Measurements from ENCODE around the gene MARCHF10. TPM values are rescaled to one million over a fixed set of nuclear protein-coding genes. Genes with fewer than 3 reads are reported as not detected.

Gene MARCHF10
- 2.1 TPM for polyA plus RNA-seq (2013, experiment 1 of 2)
- 1.6 TPM for polyA plus RNA-seq (2013, experiment 2 of 2)

- no peaks in the 10 kb centered on the region for H3K9me3 ChIP-seq (replicated peaks in 1 of 2; ENCODE audit: control insufficient read depth in 2 of 2, insufficient read depth in 1 of 2, low read depth in 1 of 2, low read length in 2 of 2)
- H3K23ac ChIP-seq (ENCODE audit: low read depth, low read length, poor library complexity), result peak within 1 kb of the TSS; percentile 25
- H3K4ac ChIP-seq (ENCODE audit: low read length), result no peak within 1 kb of the TSS
- H4K91ac ChIP-seq (ENCODE audit: low read depth, low read length, poor library complexity), result no peak within 1 kb of the TSS
- peak within 1 kb of the TSS; percentile 79 for H2AFZ ChIP-seq (ENCODE audit: low read length)
- no peak within 1 kb of the TSS for H2BK5ac ChIP-seq (ENCODE audit: low read length)
- H3K4me2 ChIP-seq (ENCODE audit: insufficient read depth, low read length, poor library complexity, severe bottlenecking), result peak within 1 kb of the TSS; percentile 51
- no peaks in the 10 kb centered on the region for H3K79me1 ChIP-seq (ENCODE audit: low read depth, low read length)
- no peak within 1 kb of the TSS for H2BK12ac ChIP-seq (ENCODE audit: low read length)
- no peaks in the 10 kb centered on the region for H3K36me3 ChIP-seq (replicated peaks in 1 of 2; ENCODE audit: control insufficient read depth in 2 of 2, insufficient read depth in 2 of 2, low read length in 2 of 2)
- no peaks in the 10 kb centered on the region for H3K27me3 ChIP-seq (ENCODE audit: control insufficient read depth in 3 of 3, insufficient read depth in 3 of 3, low read depth in 1 of 3, low read length in 3 of 3)
- DNase-seq (ENCODE audit: low spot score), result peak; percentile 60
- no peak within 1 kb of the TSS for H4K8ac ChIP-seq (ENCODE audit: low read depth, low read length)
- WGBS, 2 donors (ENCODE audit: extremely low coverage in 2 of 2, insufficient read length in 2 of 2, insufficient replicate concordance in 1 of 2), result no CpG with 5 or more reads among the region's 57 CpGs
- H2BK15ac ChIP-seq (ENCODE audit: low read length), result peak within 1 kb of the TSS; percentile 82
- H3K4me1 ChIP-seq (ENCODE audit: control insufficient read depth in 2 of 2, insufficient read depth in 1 of 2, low read depth in 1 of 2, low read length in 2 of 2), result peaks cover 8 to 9% of the 10 kb centered on the region in 2 donors
- peak within 1 kb of the TSS; percentile 85 for H3K18ac ChIP-seq (ENCODE audit: low read length)
- H2BK120ac ChIP-seq (ENCODE audit: low read depth, low read length), result no peak within 1 kb of the TSS
- no peak within 1 kb of the TSS for H2AK5ac ChIP-seq (ENCODE audit: low read depth, low read length)
- H3K9ac ChIP-seq (ENCODE audit: low read depth, low read length, poor library complexity), result peak within 1 kb of the TSS; percentile 2
- peak within 1 kb of the TSS; percentile 27 to 62 for H3K4me3 ChIP-seq (ENCODE audit: low read length in 2 of 2)
- H3K14ac ChIP-seq (ENCODE audit: low read length), result no peak within 1 kb of the TSS
- H3K27ac ChIP-seq (replicated peaks; ENCODE audit: low read length), result peak within 1 kb of the TSS; percentile 22
Measured at GRCh38 chr17:62807812-62808575, at the start of gene MARCHF10. Gene MARCHF10 (minus strand): TSS chr17:62808314. CDS start chr17:62801735, 6,579 bp downstream.

GRCh38 chr17:62857526-62857925 is 49.4 kb upstream of the MARCHF10 start:
- Histone ChIP-seq H4K8ac (ENCODE audit: low read depth, low read length) (no peak overlapping the region), H3K4me2 (ENCODE audit: insufficient read depth, low read length, poor library complexity, severe bottlenecking) (no peak overlapping the region), H3K9me3 (replicated peaks in 1 of 2; ENCODE audit: control insufficient read depth in 2 of 2, insufficient read depth in 1 of 2, low read depth in 1 of 2, low read length in 2 of 2) (peaks cover 0 to 4% of the 10 kb centered on the region in 2 donors), H2AFZ (ENCODE audit: low read length) (no peak overlapping the region), H3K4ac (ENCODE audit: low read length) (no peak overlapping the region), H2BK120ac (ENCODE audit: low read depth, low read length) (no peak overlapping the region), H3K4me3 (ENCODE audit: low read length in 2 of 2) (no peak overlapping the region), H3K23ac (ENCODE audit: low read depth, low read length, poor library complexity) (no peak overlapping the region), H2AK5ac (ENCODE audit: low read depth, low read length) (no peak overlapping the region), H2BK15ac (ENCODE audit: low read length) (no peak overlapping the region), H3K4me1 (ENCODE audit: control insufficient read depth in 2 of 2, insufficient read depth in 1 of 2, low read depth in 1 of 2, low read length in 2 of 2) (no peaks in the 10 kb centered on the region), H3K27ac (replicated peaks; ENCODE audit: low read length) (no peak overlapping the region), H2BK12ac (ENCODE audit: low read length) (no peak overlapping the region), H3K14ac (ENCODE audit: low read length) (no peak overlapping the region), H4K91ac (ENCODE audit: low read depth, low read length, poor library complexity) (no peak overlapping the region), H3K79me1 (ENCODE audit: low read depth, low read length) (no peaks in the 10 kb centered on the region), H3K27me3 (ENCODE audit: control insufficient read depth in 3 of 3, insufficient read depth in 3 of 3, low read depth in 1 of 3, low read length in 3 of 3) (no peaks in the 10 kb centered on the region), H3K36me3 (replicated peaks in 1 of 2; ENCODE audit: control insufficient read depth in 2 of 2, insufficient read depth in 2 of 2, low read length in 2 of 2) (no peaks in the 10 kb centered on the region), H3K9ac (ENCODE audit: low read depth, low read length, poor library complexity) (no peak overlapping the region), H2BK5ac (ENCODE audit: low read length) (no peak overlapping the region), H3K18ac (ENCODE audit: low read length) (no peak overlapping the region)
- no peak for DNase-seq (ENCODE audit: low spot score)
- WGBS, 2 donors (ENCODE audit: extremely low coverage in 2 of 2, insufficient read length in 2 of 2, insufficient replicate concordance in 1 of 2), result no CpG with 5 or more reads among the region's 6 CpGs

- Histone ChIP-seq H3K23ac (ENCODE audit: low read depth, low read length, poor library complexity) (no peak overlapping the region), H2AFZ (ENCODE audit: low read length) (no peak overlapping the region), H2AK5ac (ENCODE audit: low read depth, low read length) (no peak overlapping the region), H3K79me1 (ENCODE audit: low read depth, low read length) (no peaks in the 10 kb centered on the region), H3K27ac (replicated peaks; ENCODE audit: low read length) (no peak overlapping the region), H4K8ac (ENCODE audit: low read depth, low read length) (no peak overlapping the region), H4K91ac (ENCODE audit: low read depth, low read length, poor library complexity) (no peak overlapping the region), H3K27me3 (ENCODE audit: control insufficient read depth in 3 of 3, insufficient read depth in 3 of 3, low read depth in 1 of 3, low read length in 3 of 3) (no peaks in the 10 kb centered on the region), H3K4me1 (ENCODE audit: control insufficient read depth in 2 of 2, insufficient read depth in 1 of 2, low read depth in 1 of 2, low read length in 2 of 2) (no peaks in the 10 kb centered on the region), H3K9ac (ENCODE audit: low read depth, low read length, poor library complexity) (no peak overlapping the region), H3K4me3 (ENCODE audit: low read length in 2 of 2) (no peak overlapping the region), H2BK120ac (ENCODE audit: low read depth, low read length) (no peak overlapping the region), H3K9me3 (replicated peaks in 1 of 2; ENCODE audit: control insufficient read depth in 2 of 2, insufficient read depth in 1 of 2, low read depth in 1 of 2, low read length in 2 of 2) (peaks cover 0 to 4% of the 10 kb centered on the region in 2 donors), H2BK12ac (ENCODE audit: low read length) (no peak overlapping the region), H2BK5ac (ENCODE audit: low read length) (no peak overlapping the region), H2BK15ac (ENCODE audit: low read length) (no peak overlapping the region), H3K4me2 (ENCODE audit: insufficient read depth, low read length, poor library complexity, severe bottlenecking) (no peak overlapping the region), H3K14ac (ENCODE audit: low read length) (no peak overlapping the region), H3K4ac (ENCODE audit: low read length) (no peak overlapping the region), H3K36me3 (replicated peaks in 1 of 2; ENCODE audit: control insufficient read depth in 2 of 2, insufficient read depth in 2 of 2, low read length in 2 of 2) (no peaks in the 10 kb centered on the region), H3K18ac (ENCODE audit: low read length) (no peak overlapping the region)
- WGBS, 2 donors (ENCODE audit: extremely low coverage in 2 of 2, insufficient read length in 2 of 2, insufficient replicate concordance in 1 of 2), result no CpG with 5 or more reads among the region's 3 CpGs
- no peak for DNase-seq (ENCODE audit: low spot score)
Measured at GRCh38 chr17:62856594-62856993, 48.5 kb upstream of the MARCHF10 start.

GRCh38 chr17:62855156-62855555 is 47.0 kb upstream of the MARCHF10 start:
- H4K91ac ChIP-seq (ENCODE audit: low read depth, low read length, poor library complexity), result no peak overlapping the region
- H2BK12ac ChIP-seq (ENCODE audit: low read length), result no peak overlapping the region
- H3K4ac ChIP-seq (ENCODE audit: low read length), result no peak overlapping the region
- H4K8ac ChIP-seq (ENCODE audit: low read depth, low read length), result no peak overlapping the region
- no peak overlapping the region for H3K27ac ChIP-seq (replicated peaks; ENCODE audit: low read length)
- H3K4me3 ChIP-seq (ENCODE audit: low read length in 2 of 2), result no peak overlapping the region
- H3K36me3 ChIP-seq (replicated peaks in 1 of 2; ENCODE audit: control insufficient read depth in 2 of 2, insufficient read depth in 2 of 2, low read length in 2 of 2), result no peaks in the 10 kb centered on the region
- no peak overlapping the region for H3K4me2 ChIP-seq (ENCODE audit: insufficient read depth, low read length, poor library complexity, severe bottlenecking)
- no peak overlapping the region for H2BK5ac ChIP-seq (ENCODE audit: low read length)
- H3K79me1 ChIP-seq (ENCODE audit: low read depth, low read length), result no peaks in the 10 kb centered on the region
- no CpG with 5 or more reads among the region's 5 CpGs for WGBS, 2 donors (ENCODE audit: extremely low coverage in 2 of 2, insufficient read length in 2 of 2, insufficient replicate concordance in 1 of 2)
- no peaks in the 10 kb centered on the region for H3K4me1 ChIP-seq (ENCODE audit: control insufficient read depth in 2 of 2, insufficient read depth in 1 of 2, low read depth in 1 of 2, low read length in 2 of 2)
- no peak overlapping the region for H2AK5ac ChIP-seq (ENCODE audit: low read depth, low read length)
- H3K18ac ChIP-seq (ENCODE audit: low read length), result no peak overlapping the region
- H3K9ac ChIP-seq (ENCODE audit: low read depth, low read length, poor library complexity), result no peak overlapping the region
- peaks cover 0 to 4% of the 10 kb centered on the region in 2 donors for H3K9me3 ChIP-seq (replicated peaks in 1 of 2; ENCODE audit: control insufficient read depth in 2 of 2, insufficient read depth in 1 of 2, low read depth in 1 of 2, low read length in 2 of 2)
- H2BK15ac ChIP-seq (ENCODE audit: low read length), result no peak overlapping the region
- DNase-seq (ENCODE audit: low spot score), result no peak
- no peak overlapping the region for H3K23ac ChIP-seq (ENCODE audit: low read depth, low read length, poor library complexity)
- H2BK120ac ChIP-seq (ENCODE audit: low read depth, low read length), result no peak overlapping the region
- no peak overlapping the region for H2AFZ ChIP-seq (ENCODE audit: low read length)
- H3K14ac ChIP-seq (ENCODE audit: low read length), result no peak overlapping the region
- H3K27me3 ChIP-seq (ENCODE audit: control insufficient read depth in 3 of 3, insufficient read depth in 3 of 3, low read depth in 1 of 3, low read length in 3 of 3), result no peaks in the 10 kb centered on the region
